HT-29 (cell line): Measurements from ENCODE around the gene ANKRD55. TPM values are rescaled to one million over a fixed set of nuclear protein-coding genes. Genes with fewer than 3 reads are reported as not detected.
A peak's percentile ranks its signal among the peaks of the same experiment; 100 is the strongest.
"Not testable (repeated sequence)": the region's sequence is repeated elsewhere in the genome, so short reads cannot be mapped to it uniquely, and the experiment has no call there.

Experiments used
- DNase-seq: peaks from one replicate; pipeline ENCODE4 v3.0.0-alpha.2; 2015; ENCODE audit warnings: low spot score
- total RNA-seq: library from RNA; depleted of rRNA; stranded (reverse); fragments of >200 nt; shearing (Covaris generic); gene quantifications from 2 replicates; pipeline ENCODE4 v1.2.3, GENCODE V29; 2014

Gene ANKRD55
- total RNA-seq, 1 experiment from 2014 or later = not detected

DNA sequence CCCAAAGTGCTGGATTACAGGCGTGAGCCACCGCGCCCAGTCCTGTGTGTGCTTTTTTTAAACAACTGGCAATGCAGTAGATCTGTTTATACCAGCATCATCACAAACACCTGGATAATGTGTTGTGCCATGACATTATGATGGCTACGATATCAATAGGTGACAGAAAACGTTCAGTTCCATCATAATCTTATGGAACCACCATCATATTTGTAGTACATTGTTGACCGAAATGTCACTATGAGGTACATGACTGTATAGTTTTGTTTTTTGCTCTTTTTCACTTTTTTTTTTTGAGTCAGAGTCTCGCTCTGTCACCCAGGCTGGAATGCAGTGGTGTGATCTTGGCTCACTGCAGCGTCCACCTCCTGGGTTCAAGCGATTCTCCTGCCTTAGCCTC, 24.4 kb downstream of the ANKRD55 start:
- DNase-seq = no peak

DNA sequence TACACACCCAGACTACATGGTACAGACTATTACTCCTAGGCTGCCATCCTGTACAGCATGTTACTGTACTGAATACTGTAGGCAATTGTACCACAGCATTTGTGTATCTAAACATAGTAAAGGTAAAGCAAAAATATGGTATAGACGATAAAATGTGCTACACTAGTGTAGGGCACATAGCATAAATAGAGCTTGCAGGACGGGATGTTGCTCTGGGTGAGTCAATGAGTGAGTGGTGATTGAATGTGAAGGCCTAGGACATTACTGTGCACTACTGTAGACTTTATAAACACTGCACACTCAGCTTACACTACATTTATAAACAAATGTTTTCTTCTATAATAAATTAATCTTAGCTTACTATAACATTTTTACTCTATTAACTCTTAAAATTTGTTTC, 25.6 kb downstream of the ANKRD55 start:
- DNase-seq = no peak

DNA sequence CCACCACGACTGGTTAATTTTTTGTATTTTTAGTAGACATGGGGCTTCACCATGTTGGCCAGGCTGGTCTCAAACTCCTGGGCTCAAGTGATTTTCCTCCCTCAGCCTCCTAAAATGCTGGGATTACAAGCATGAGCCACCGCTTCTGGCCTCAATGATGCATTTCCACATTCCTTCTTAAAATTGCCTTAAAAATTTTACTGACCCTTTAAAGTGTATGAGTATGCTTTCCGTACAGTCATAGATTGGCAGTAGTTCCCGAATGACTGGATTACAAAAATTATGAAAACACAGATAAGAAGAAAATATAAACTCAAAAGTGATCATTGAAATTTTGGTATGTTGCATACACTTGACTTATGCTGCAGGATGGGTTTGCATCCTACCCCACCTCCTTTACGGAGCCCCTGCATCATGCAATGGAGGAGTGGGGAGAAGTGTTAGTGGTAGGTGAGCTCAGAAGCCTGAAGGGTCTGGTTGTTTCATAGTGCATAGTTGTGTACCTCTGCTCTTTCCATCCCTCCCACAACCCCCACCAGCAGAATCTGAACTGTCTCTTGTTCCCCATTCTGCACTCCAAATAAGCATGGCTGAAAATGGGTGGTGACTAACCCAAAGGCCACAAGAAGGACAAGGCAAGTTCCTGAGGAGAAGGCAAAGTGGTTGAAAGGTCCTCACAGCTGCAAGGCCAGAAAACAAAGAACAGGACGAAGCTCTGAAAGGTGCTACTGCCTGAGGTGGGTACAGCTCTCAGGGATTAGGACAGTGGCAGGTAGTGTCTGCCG, 26.8 kb downstream of the ANKRD55 start:
- no peak for DNase-seq

DNA sequence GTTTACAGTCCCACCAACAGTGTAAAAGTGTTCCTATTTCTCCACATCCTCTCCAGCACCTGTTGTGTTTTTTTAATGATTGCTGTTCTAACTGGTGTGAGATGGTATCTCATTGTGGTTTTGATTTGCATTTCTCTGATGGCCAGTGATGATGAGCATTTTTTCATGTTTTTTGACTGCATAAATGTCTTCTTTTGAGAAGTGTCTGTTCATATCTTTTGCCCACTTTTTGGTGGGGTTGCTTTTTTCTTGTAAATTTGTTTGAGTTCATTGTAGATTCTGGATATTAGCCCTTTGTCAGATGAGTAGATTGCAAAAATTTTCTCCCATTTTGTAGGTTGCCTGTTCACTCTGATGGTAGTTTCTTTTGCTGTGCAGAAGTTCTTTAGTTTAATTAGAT, 29.2 kb downstream of the ANKRD55 start:
- not testable (repeated sequence) for DNase-seq

DNA sequence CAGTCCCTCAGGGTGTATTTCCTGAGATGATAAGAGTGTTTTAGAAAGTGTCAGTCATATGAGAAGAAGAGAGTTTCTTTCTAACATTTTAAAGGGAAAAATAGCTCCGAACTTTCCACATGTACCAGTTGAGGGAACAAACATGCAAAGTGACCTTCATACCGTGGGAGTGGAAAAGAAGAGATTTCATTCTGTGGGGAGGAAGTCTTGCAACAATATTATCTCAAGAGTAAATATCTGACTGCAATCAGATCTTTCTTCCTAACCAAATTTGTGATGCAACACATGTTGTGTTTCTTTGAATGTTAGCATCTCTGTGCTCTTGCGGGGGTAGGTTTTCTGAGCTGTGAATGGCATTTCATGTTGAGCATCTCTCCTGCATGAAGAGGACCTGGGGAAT, 30.6 kb downstream of the ANKRD55 start:
- no peak for DNase-seq

DNA sequence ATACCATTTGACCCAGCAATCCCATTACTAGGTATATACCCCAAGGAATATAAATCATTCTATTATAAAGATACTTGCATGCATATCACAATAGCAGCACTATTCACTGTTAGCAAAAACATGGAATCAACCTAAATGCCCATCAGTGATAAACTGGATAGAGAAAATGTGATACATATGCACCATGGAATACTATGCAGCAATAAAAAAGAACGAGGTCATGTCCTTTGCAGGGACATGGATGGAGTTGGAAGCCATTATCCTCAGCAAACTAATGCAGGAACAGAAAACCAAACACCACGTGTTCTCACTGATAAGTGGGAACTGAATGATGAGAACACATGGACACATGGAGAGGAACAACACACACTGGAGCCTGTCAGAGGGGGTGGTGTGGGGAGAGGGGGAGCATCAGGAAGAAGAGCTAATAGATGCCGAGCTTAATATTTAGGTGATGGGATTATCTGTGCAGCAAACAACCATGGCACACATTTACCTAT, 31.3 kb downstream of the ANKRD55 start:
- not testable (repeated sequence) for DNase-seq

DNA sequence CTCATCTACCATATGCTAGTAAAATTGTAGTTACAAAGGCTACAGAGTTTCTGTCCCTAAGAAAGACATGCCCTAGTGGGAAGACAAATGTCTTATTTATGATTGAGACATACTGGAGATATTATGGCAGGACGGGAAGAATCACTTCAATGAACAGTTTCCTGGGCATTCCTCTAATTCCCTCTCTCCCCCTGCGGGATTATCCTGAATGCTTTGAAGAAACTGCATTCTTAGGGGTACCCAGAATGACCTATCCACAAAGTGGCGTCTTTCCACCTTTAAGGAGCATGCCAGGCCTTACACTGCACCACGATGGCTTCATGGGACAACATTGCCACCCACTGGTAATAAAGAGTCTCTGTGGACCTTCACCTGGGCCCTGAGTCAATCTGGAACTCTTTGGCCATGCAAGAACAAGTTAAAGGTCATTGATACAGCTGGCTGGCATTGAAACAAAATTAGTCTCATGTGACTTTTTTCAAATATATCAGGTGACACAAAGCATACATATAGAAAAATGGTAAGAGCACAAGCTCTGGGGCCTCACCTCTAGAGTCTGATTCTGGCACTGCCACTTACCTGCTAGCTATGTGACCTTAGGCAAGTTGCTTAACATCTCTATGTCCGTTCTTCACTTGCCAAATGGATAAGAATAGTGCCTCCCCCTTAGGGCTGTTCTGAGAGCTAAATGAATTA, 32.0 kb downstream of the ANKRD55 start:
- peak; percentile 87 for DNase-seq

DNA sequence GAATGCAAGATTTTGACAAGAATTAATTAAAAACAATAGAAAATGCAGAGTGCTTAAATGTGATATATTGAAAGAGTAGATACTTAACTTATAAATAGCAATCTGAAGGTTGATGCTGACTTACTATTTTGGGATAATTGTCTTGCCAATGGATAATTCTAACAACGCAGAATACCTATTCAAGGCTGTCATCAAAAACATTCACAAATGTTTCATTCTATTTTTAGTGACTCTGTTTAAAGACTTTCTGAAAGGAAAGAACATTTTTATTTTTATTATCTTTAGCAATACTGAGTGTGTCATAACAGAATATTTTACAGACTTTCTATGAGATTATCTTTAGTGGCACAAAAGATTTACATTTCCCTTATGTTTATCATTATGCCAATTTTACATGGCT, 38.1 kb downstream of the ANKRD55 start:
- no peak for DNase-seq

DNA sequence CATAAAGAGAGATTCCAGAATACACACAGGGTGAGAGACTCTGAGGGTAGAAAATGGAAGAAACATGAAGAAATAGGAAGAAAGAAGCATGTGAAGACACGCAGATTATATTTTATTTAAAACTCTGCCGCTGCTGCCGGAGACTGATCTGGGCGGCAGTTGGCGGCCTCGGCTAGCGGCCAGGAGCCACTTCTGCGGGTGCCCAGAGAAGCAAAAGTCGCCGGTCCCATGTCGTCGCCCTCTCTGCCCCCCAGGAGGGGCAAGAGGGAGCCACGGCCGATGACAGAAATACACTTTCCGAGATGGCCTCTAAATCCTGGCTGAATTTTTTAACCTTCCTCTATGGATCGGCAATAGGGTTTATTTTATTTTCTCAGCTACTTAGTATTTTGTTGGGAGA, 40.9 kb downstream of the ANKRD55 start:
- no peak for DNase-seq

DNA sequence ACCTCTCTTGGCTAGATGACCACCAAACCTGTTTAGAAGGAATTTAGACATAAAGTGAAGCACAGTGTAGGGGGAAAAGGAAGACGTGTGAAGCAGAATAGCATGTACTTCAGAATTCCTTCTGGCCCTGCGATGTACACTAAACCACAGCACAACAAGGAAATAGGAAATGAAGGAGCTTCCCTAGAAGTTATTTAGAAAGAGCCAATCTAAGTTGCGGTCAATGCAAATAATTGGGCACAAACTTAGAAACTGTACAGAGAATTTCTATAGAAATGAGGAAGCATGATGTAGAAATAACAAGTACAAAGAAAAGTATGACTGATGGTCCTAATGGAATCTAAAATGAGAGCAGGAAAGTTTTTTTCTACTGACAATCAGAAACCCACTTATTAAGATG, 41.5 kb downstream of the ANKRD55 start:
- DNase-seq = no peak

DNA sequence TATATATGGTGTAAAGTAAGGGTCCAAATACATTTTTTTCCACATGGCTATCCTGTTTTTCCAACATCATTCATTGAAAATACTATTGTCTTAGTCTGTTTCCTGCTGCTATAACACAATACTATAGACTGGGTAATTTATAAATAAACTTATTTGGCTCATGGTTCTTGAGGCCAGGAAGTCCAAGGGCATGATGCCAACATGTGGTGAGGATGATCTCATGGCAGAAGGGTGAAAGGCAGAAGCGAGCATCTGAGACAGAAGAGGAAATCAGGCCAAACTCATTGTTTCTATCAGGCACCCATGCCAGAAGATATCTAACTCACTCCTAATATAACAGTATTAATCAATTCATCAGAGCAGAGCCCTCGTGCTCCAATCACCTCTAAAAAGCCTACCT, 42.6 kb downstream of the ANKRD55 start:
- DNase-seq = no peak

DNA sequence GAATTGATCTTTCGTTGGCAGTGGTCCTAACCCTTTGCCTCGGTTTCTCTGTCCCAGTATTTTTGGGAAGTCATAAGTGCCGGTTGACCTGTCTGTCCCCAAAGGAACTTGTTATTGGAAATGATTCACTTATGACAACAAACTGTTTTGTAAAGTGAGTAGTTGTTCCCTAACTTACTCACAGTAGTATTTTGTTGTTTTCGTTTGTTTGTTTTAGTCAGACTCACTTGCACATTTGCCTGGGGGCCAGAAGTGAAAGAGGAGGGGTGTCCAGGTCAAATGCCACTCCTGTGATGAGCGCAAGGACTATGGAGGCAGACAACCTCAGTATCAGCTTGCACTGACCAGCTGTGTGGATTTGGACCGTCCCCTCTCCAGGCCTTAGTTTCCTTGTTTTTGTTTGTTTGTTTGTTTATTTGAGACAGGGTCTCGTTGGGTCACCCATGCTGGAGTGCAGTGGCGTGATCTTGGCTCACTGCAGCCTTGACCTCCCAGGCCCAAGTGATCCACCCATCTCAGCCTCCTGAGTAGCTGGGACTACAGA, 47.3 kb downstream of the ANKRD55 start:
- DNase-seq = no peak

DNA sequence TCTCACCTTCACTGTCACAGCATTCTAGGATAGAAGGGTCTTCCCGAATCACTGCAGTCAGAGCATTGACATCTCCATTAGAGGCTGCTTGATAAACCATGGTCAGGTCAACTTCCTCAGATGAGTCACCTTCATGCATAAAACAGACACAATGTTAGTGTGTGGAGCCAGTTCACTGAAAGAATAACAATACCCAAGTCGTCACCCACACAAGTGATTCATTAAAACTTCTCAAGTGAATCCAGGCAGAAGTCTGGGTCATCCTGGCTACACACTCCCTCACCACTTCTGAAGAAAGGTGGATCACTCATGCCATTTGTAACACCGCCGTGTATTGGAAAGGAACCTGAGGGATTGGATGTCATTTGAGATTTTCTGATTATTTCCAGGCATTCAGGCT, 49.6 kb downstream of the ANKRD55 start:
- DNase-seq = no peak

DNA sequence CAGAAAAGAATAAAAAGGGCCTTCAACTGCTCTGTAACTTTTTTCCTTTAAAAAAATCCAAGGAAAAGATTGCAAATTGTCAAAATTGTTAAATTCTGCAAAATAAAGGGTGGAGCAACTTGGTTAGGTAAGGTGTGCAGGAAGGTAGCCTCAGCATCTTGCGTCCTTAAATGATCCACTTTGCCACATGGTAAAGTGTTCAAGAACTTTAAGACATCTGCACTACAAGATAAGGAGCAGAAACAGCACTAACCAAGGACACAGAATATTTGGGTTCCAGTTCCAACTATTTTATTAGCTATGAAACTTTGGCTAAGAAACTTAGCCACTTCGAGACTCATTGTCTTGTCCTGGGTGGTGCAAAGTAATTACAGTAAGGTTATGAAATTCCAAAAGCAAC, 53.7 kb downstream of the ANKRD55 start:
- no peak for DNase-seq

DNA sequence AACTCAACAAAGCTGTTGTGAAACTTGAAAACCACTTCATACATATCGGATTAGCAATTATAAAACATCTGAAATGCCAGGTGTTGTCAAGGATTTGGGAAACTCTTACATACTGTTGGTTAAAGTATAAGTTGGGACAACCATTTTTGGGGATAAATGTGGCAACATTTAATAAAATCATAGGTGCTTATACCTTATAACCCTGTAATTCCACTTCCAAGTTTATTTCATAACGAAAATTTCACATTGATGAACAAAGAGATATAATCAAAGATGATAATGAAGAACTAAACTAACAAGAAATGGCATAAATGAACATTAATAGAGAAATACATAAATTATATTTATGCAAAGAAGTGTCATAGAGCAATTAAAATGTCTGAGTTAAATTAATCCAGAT, 54.3 kb downstream of the ANKRD55 start:
- no peak for DNase-seq

DNA sequence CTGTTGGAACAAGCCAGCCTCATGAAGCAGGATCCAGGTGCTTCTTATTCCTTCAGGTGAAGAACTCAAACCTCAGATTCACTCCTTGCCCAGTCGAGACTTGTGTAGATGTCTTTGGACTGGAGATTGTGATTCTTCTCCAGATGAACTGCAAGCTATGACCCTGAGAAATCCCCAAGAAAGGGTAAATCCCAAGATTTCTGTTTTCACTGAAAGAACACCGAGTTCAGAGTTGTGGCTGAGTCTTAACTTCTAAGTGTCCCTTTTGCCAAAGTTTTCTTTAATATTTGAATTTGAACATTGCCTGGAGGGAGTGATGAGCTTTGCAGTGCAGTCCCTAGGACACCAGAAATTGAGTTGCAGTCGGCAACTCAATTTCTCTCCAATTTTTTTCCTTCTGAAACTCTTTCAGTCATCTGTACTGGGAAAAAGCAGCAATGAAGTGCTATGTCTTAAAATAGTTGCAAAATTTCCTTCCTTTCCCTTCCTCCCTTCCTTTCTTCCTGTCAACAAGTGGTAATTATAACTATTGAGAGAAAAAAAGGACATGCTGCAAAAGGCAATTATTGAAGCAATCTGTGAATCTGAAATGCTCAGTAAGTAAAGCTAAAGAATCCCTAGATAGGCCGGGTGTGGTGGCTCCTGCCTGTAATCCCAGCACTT, 56.1 kb downstream of the ANKRD55 start:
- DNase-seq = no peak

DNA sequence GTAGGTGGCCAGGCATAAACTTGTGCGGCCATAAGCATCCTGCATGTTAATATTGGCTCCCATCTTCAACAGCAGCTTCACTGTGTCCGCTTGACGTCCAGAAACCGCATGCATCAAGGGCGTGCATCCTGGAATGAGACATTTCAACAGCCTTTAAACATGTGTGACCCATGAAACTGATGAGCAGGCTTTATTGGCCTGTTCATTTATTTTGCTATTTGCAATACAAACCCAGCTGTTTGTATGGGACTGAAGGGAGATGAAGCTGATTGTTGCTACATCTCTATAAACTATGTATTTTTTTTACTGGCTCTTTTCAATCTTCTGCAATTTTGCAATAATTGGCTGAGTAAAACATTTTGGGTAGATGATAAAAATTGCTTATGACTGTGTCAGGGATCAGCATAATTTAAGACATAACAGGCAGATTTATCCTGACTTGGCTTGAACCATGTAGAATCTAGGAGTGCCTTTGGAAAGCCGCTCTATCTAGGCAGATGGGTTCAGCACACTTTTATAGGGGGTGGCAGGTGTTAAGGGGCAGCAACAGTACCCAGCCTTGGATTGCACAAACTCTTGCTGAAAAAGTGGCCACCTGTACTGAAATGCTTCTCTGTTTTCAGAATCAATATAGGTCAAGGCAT, 56.9 kb downstream of the ANKRD55 start:
- no peak for DNase-seq

DNA sequence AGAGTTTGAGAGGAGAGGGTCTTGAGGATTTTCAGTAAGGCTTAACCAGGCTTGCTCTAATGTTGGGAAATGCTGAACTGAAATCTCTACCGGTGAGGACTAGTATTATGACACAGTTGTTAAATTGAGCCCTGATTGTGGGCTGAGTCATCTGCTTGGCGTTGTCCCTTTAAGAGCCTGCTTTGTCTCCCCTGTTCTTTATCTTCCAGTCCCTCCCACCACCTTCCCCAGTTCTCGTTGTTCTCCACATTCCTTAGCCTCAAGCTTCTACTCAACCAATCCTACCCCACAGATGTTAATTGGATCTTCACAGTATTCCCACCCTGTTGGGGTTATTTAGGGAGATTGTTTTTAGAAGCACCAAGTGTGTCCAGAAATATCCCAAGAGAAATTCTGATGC, 57.6 kb downstream of the ANKRD55 start:
- DNase-seq = no peak

DNA sequence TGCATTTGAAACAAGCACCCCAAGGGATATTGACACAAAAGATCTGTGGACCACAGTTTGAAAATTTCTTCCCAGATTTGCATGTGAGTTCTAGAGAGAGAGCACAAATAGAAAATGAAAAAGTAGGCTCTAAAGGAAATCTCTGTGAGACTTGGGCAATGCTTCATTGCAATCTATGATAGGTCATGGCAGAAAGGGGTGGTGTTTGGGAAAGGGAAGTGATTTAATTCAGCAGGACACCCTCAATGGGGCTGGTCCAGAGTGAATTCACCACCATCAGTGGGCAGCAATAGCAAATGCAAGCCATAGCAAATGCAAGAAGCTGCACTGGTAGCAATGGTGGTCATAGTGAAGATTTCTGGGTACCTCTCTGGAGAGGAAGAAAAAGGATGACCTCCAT, 58.1 kb downstream of the ANKRD55 start:
- no peak for DNase-seq

DNA sequence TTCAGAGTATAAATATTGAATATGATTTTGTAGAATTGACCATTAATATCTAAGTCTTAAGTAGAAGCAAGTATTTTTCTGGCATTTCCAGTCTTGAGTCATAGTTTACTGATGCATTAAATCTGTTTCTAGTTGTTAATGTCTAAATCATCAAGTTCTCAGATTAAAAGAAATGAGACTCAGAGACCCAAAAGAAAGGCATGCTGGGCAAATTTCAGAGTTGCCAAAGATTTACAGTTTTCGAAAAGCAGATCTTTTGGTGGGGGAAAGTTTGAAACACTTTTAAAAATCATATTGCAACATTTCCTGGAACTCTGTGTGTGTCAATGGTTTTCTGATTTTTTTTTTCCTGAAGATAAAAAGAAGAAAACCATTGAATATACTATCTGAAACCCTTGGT, 60.9 kb downstream of the ANKRD55 start:
- DNase-seq = no peak

DNA sequence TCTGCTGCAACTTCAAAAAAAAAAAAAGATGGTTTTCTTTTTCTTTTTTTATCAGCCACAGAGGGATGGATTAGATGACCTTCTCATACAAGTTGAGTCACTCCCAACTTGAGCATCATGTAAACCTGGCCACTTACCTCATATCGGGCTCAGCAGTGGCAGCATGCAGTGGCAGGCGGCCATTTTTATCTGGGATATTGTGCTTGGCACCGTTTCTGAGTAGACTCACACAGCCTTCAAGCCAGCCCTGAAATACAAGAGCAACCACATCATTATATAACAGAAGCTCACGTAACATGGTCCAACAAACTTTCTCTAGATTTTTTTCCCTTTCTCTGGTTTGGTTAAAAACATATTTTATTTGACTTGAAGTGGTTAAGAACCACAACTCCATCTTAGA, 62.6 kb downstream of the ANKRD55 start:
- DNase-seq = no peak

DNA sequence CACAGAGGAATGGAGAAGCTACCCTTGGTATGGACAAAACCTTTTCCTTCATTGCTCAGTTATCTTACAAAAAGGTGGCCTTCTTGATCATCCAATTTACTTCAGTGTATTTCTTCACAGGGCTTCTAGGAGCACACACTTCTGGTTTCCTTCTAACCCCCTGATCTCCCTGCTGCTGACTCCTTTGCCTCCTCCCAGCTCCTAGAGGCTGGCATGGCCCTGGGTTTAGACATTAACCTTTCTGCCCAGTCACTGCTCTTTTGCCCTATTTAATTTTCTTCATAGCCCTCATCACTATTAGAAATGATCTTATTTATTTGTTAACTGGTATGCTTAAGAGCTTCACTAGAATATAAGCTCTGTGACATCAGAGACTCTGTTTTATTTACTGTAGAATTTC, 63.2 kb downstream of the ANKRD55 start:
- no peak for DNase-seq
